ENCODE data around the gene PCDHGA5.

DNA sequence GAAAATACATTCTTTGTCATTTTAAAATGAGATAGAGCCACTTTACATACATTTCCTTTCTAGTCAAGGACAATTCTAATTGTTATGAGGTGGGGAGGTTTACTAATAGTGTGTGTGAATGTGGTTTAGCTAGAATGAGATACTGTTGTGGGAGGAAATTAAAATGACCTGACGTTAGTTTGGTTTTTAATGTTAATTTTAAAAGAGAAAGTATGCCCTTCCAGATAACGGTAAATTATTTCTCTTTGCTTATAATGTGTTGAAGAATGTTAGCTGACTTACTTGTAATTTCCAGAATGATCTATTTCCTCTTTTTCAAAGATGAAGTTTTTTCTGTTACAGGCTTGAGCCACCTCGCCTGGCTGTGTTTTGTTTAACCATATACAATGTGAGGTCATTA, 41.7 kb upstream of the PCDHGA5 start:
- no peak for TF ChIP-seq GATA3 (IDR thresholded peaks at IDR 0.05; ENCODE audit: low read depth, low read length)
- no peak for TF ChIP-seq GATA2 (IDR thresholded peaks at IDR 0.05; ENCODE audit: low read depth, low read length)

Data from SH-SY5Y (cell line).